ENCODE measurements around the gene MRAP2.

GRCh38 chr6:84136364-84137050, 102.9 kb downstream of the MRAP2 start:
- TF ChIP-seq POLR2A (IDR thresholded peaks at IDR 0.05) = no peak
- TF ChIP-seq CTCF (IDR thresholded peaks at IDR 0.05) = no peak
